Rectal smooth muscle tissue (tissue), 1 donor: Measurements from ENCODE around the gene CIB4.

Experiments
- H3K27ac ChIP-seq: one replicate; pipeline ENCODE4 v1.7.0; 2013; ENCODE audit warnings: low read depth, low read length, inconsistent platforms
- H3K27me3 ChIP-seq: one replicate; pipeline ENCODE4 v1.7.0; 2013; ENCODE audit warnings: low read length; ENCODE audit not compliant: control insufficient read depth, insufficient read depth
- H3K36me3 ChIP-seq: one replicate; pipeline ENCODE4 v1.7.0; 2013; ENCODE audit warnings: low read length; ENCODE audit not compliant: control insufficient read depth, insufficient read depth
- H3K4me1 ChIP-seq: one replicate; pipeline ENCODE4 v1.7.0; 2013; ENCODE audit warnings: low read length; ENCODE audit not compliant: control insufficient read depth, insufficient read depth
- H3K4me3 ChIP-seq: one replicate; pipeline ENCODE4 v1.7.0; 2013; ENCODE audit warnings: low read length
- H3K9ac ChIP-seq: one replicate; pipeline ENCODE4 v1.7.0; 2013; ENCODE audit warnings: low read length

CIB4 gene

GRCh38 chr2:26614216-26615138 is 26.7 kb downstream of the CIB4 start:
- no peaks in the 10 kb centered on the region for H3K27me3 ChIP-seq
- no peak overlapping the region for H3K4me3 ChIP-seq
- H3K9ac ChIP-seq = no peak overlapping the region
- no peaks in the 10 kb centered on the region for H3K36me3 ChIP-seq
- H3K27ac ChIP-seq = no peak overlapping the region
- peaks cover 7% of the 10 kb centered on the region for H3K4me1 ChIP-seq

DNA sequence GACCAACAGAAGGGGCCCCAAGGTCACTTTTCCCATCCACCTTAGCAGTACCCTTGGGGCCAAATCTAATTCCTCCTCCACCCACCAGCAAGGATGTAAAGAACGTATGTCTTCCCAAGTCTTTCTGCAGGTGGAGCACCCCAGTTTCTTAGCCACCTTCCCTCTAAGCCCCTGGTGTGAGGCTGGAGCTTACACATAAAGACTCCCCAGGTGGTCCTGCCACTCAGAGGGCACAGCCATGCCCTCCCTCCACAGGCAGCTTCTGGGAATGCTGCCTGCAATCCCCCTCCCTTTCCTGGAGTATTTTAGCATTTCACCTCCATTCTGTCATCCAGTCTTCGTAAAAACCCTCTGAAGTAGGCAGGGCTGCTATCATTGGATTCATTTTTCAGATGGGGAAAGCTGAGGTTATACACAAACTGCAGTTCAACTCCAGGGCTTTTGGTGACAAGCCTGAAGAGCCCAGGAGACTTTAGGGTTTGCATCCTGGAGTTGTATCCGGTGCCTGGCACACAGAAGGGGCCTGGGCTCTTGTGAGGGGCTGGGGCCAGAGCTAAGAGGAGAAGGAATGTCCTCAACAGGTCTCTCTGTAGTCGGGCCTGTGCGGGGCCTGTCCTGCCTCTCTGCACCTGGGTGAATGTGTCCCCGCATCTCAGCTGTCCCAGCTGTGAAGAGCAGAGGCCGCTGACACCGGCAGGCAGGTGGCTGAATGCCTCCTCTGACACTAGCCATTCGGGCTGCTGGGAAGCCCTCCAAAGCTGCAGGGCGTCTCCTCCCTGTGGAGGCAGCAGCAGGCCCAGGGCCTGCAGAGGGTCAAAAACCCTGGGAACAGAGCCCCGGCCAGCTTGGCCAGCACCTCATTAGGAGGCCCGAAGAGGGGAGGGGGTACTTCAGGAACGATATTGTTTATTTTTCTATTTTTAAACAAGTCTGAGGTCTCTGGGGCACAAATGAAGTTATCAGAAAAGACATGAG is 27.6 kb downstream of the CIB4 start:
- H3K36me3 ChIP-seq = no peaks in the 10 kb centered on the region
- no peak overlapping the region for H3K9ac ChIP-seq
- H3K27me3 ChIP-seq = no peaks in the 10 kb centered on the region
- peak overlapping the region; percentile 23 for H3K27ac ChIP-seq
- peaks cover 7% of the 10 kb centered on the region for H3K4me1 ChIP-seq
- H3K4me3 ChIP-seq = no peak overlapping the region

DNA sequence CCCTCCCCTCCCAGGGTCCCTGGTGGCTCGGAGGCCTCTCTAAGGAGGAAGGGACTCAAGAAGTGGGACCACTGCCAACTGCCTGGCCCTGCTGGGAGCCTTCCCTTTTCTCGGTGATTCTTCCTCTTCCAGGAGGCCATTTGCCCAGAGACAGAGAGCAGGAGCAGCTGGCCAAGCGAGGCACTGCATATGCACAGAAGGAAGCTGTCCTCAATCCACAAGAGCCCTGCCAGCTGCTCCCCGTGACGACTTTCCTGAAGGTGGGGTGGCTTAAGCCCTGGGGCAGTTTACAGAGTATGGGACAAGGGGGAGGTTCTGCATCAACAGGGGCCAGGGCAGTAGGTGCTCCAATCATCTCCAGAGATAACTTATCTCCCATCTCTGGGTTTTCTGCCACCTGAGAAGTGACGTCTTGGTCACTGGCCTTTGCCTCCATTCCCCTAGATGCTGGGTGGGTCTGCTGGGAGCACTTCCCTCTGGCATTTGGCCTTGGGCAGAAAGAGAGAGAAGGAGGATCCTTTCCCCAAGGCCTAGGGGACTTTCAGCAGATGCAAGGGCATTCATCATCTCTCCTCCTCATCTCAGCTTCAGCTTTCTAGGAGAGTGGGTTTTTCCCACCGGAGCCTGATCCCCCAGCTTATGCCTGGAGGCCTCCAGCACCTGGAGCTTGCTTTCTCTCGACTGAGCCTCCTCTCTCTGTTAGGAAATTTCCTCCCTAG is 28.5 kb downstream of the CIB4 start:
- H3K27ac ChIP-seq = no peak overlapping the region
- peaks cover 7% of the 10 kb centered on the region for H3K4me1 ChIP-seq
- H3K9ac ChIP-seq = no peak overlapping the region
- H3K36me3 ChIP-seq = no peaks in the 10 kb centered on the region
- H3K4me3 ChIP-seq = no peak overlapping the region
- H3K27me3 ChIP-seq = no peaks in the 10 kb centered on the region

DNA sequence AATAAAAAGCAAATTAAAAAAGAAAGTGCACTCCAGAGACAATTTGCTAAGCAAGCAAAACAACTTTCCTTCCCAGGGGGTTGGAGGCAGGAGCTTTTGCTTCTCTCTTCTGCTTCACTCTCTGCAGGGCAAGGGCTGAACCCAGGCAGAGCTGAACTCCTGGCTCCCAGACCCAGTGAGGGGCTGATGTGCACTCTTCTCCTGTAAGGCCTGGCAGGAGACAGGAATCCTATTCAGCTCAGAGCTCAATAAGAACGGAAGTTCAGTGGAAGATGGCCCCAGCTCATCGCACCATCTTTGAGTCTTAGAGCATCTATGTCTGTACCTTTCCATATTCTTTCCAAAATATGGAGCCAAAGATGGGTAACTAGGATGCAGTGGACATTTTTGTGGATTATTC is 29.1 kb downstream of the CIB4 start:
- H3K4me3 ChIP-seq = no peak overlapping the region
- H3K27ac ChIP-seq = no peak overlapping the region
- no peaks in the 10 kb centered on the region for H3K36me3 ChIP-seq
- no peak overlapping the region for H3K9ac ChIP-seq
- H3K4me1 ChIP-seq = peaks cover 7% of the 10 kb centered on the region
- H3K27me3 ChIP-seq = no peaks in the 10 kb centered on the region

DNA sequence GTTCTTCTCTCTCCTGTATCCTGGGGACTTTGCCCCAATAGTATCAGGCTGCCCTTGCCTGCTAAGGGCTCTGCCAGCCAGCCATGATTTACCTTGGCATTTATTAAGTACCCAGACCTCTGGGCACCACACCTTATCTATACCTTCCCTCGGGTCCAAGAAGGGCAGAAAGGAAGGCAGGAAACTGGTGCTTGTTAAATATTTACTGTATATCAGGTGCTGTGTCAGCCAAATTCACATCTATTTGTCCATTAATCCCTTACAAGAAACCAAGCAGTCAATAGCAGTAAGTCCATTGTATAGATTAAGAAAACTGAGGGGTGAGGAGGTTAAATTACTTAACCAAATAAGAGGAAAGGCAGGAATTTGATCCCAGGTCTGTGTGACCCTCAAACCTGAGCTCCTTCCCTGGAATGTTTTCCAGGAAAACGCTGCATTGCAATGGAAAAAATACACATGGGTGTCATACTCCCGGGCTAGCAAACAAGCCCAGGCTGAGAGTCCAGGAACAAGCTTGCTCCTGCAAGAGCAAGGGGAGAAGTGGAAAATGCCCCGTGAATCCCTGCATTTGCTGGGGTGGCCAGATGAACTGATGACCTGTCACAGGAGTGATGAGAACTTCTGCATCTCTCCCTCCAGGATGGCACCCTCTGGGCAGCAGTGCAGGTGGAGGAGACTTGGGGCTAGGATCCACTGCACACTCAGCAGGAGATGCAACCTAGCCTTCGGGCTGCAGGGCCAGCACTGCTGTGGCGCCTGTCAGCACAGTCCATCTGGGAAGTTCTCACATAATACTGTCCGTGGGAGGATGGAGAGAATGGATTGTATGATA is 30.4 kb downstream of the CIB4 start:
- Histone ChIP-seq H3K9ac (no peak overlapping the region), H3K27ac (no peak overlapping the region), H3K27me3 (no peaks in the 10 kb centered on the region), H3K36me3 (no peaks in the 10 kb centered on the region), H3K4me3 (no peak overlapping the region), H3K4me1 (peaks cover 7% of the 10 kb centered on the region)

DNA sequence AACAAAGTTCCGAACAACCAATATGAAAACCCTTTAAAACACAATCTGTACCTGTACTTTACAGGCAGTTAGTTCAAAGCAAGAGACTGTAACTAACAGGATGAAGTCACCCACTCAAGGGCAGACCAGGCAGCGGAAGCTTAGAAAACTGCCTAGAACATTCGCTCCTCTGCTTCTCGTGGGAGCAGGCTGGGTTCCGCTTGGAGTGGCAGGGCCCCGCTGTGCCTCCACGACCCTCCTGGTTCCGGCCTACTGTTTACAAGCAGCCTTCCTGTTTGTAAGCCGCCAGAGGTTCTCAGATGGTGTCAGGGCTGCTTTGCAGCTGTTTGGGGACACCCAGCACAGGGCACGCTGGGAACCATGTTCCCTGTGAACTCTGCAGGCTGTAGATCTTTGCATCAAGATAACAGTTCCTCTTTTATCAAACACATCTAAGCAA is 31.3 kb downstream of the CIB4 start:
- Histone ChIP-seq H3K4me1 (peaks cover 7% of the 10 kb centered on the region), H3K27ac (no peak overlapping the region), H3K36me3 (no peaks in the 10 kb centered on the region), H3K27me3 (peaks cover 3% of the 10 kb centered on the region), H3K4me3 (no peak overlapping the region), H3K9ac (no peak overlapping the region)

- Histone ChIP-seq H3K27me3 (peaks cover 3% of the 10 kb centered on the region), H3K4me3 (no peak overlapping the region), H3K36me3 (no peaks in the 10 kb centered on the region), H3K4me1 (peaks cover 7% of the 10 kb centered on the region), H3K9ac (no peak overlapping the region), H3K27ac (no peak overlapping the region)
Measured at GRCh38 chr2:26609205-26609631, 31.9 kb downstream of the CIB4 start.

GRCh38 chr2:26608557-26608956 is 32.6 kb downstream of the CIB4 start:
- H3K9ac ChIP-seq = no peak overlapping the region
- peaks cover 3% of the 10 kb centered on the region for H3K27me3 ChIP-seq
- no peak overlapping the region for H3K4me3 ChIP-seq
- H3K36me3 ChIP-seq = no peaks in the 10 kb centered on the region
- no peak overlapping the region for H3K27ac ChIP-seq
- H3K4me1 ChIP-seq = peaks cover 3% of the 10 kb centered on the region

GRCh38 chr2:26607698-26608097 is 33.5 kb downstream of the CIB4 start:
- Histone ChIP-seq H3K4me3 (no peak overlapping the region), H3K4me1 (no peaks in the 10 kb centered on the region), H3K27ac (no peak overlapping the region), H3K36me3 (no peaks in the 10 kb centered on the region), H3K9ac (no peak overlapping the region), H3K27me3 (peaks cover 3% of the 10 kb centered on the region)

DNA sequence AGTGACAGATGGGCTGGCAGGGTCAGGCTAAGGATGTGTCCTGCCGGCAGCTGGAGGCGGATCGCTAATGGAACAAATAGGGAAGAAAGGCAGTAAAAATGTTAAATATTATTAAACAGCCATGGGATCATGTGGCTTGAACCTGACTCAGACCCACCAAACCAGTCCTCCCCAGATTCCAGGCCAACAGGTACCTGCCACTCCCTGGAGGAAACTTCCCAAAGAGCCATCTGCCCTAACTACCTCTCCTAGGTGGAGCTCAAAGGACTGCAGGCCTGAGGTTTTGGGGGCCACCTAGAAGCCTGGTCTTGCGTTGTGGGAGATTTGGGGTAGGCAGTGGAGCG is 34.3 kb downstream of the CIB4 start:
- no peak overlapping the region for H3K9ac ChIP-seq
- H3K4me3 ChIP-seq = no peak overlapping the region
- H3K27me3 ChIP-seq = peaks cover 3% of the 10 kb centered on the region
- no peaks in the 10 kb centered on the region for H3K4me1 ChIP-seq
- no peak overlapping the region for H3K27ac ChIP-seq
- no peaks in the 10 kb centered on the region for H3K36me3 ChIP-seq

GRCh38 chr2:26605999-26606846 is 34.9 kb downstream of the CIB4 start:
- Histone ChIP-seq H3K4me1 (no peaks in the 10 kb centered on the region), H3K36me3 (no peaks in the 10 kb centered on the region), H3K27ac (no peak overlapping the region), H3K9ac (no peak overlapping the region), H3K27me3 (peaks cover 3% of the 10 kb centered on the region), H3K4me3 (no peak overlapping the region)
